Esophagus muscularis mucosa (tissue), 4 donors: ENCODE results near the gene MLANA.

ENCODE experiments used
- EP300 ChIP-seq: sonication (generic); formaldehyde crosslinking; IDR thresholded peaks from one replicate; pipeline ENCODE4 v1.6.1; 2017; ENCODE audit warnings: antibody characterized with exemption
- POLR2A ChIP-seq: fragments of 450-650 bp; IDR thresholded peaks from one replicate; pipeline ENCODE4 v1.6.1; 2017; ENCODE audit warnings: antibody characterized with exemption, moderate library complexity, mild to moderate bottlenecking, low read depth
- POLR2AphosphoS5 ChIP-seq, 2 donors: sonication (generic); formaldehyde crosslinking; IDR thresholded peaks; one replicate each; pipeline ENCODE4 v1.6.1; 2017; ENCODE audit warnings: antibody characterized with exemption in 2 of 2
- TF ChIP-seq, protein P1 (sequence below), 3 experiments: fragments of 200-600 bp in 2 of 3; fragments of 450-650 bp in 1 of 3; sonication (generic) in 2 of 3; IDR thresholded peaks; one replicate each; pipeline ENCODE4 v1.5.1; 2017 to 2019; ENCODE audit warnings: antibody characterized with exemption in 3 of 3, mild to moderate bottlenecking in 2 of 3, moderate library complexity in 1 of 3

DNA sequence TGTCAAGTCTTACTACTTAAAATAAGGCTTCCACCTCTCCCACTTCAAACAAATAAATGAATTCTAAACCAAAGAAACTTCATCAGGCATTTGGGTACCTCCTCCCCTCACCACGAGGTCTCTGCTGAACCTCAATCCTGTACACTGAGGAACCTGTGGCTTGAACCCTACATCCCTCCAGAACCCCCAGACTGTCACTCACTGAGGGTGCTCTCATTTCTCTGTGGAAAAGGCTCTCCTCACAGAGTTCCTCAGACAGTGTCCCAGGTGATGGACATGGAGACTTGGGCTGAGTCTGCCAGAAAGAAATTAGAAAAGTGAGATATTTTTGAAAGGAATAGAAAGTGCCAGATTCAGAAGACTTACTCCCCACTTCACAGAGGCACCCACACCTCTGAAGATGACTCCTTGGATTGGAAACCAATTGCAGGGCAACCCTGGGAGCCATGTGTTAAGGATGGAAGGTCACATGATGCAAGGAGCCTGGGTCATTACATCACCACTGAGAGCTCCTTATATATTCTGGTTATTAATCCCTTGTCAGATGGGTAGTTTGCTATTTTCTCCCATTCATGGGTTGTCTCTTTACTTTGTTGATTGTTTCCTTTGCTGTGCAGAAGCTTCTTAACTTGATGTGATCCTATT is 19.8 kb downstream of the MLANA start:
- TF ChIP-seq, protein P1, sequence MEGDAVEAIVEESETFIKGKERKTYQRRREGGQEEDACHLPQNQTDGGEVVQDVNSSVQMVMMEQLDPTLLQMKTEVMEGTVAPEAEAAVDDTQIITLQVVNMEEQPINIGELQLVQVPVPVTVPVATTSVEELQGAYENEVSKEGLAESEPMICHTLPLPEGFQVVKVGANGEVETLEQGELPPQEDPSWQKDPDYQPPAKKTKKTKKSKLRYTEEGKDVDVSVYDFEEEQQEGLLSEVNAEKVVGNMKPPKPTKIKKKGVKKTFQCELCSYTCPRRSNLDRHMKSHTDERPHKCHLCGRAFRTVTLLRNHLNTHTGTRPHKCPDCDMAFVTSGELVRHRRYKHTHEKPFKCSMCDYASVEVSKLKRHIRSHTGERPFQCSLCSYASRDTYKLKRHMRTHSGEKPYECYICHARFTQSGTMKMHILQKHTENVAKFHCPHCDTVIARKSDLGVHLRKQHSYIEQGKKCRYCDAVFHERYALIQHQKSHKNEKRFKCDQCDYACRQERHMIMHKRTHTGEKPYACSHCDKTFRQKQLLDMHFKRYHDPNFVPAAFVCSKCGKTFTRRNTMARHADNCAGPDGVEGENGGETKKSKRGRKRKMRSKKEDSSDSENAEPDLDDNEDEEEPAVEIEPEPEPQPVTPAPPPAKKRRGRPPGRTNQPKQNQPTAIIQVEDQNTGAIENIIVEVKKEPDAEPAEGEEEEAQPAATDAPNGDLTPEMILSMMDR (IDR thresholded peaks at IDR 0.05) = no peak
- TF ChIP-seq EP300 (no peak), POLR2A (no peak), POLR2AphosphoS5 (IDR thresholded peaks at IDR 0.05) (no peak)
